Thoracic aorta (tissue), 2 donors: ENCODE data around the gene FOXP1. TPM values are rescaled to one million over a fixed set of nuclear protein-coding genes. Genes with fewer than 3 reads are reported as not detected.

ENCODE experiments used
- ATAC-seq: fragments of 150-250 bp; one replicate; pipeline ENCODE4 v1.8.0; 2017; ENCODE audit warnings: low read depth; ENCODE audit not compliant: insufficient number of reproducible peaks, low FRiP score
- DNase-seq: peaks from one replicate; pipeline ENCODE4 v3.0.0-alpha.2; 2020; ENCODE audit warnings: low spot score
- H3K27ac ChIP-seq, 2 donors: fragments of 200-600 bp; sonication (generic); 1 replicate in 1 of 2; 2 replicates in 1 of 2; pipeline ENCODE4 v1.5.1; 2016; ENCODE audit warnings: mild to moderate bottlenecking in 2 of 2, moderate library complexity in 2 of 2
- H3K27me3 ChIP-seq: fragments of 200-600 bp; sonication (generic); replicated peaks from 2 replicates; pipeline ENCODE4 v1.6.0; 2016; ENCODE audit warnings: mild to moderate bottlenecking; ENCODE audit not compliant: insufficient read depth
- H3K36me3 ChIP-seq: fragments of 200-600 bp; sonication (generic); one replicate; pipeline ENCODE4 v1.5.1; 2016
- H3K4me1 ChIP-seq, 2 donors: fragments of 200-600 bp; sonication (generic); 1 replicate in 1 of 2; 2 replicates in 1 of 2; pipeline versions ENCODE4 v1.5.1 to v1.6.0; 2016; ENCODE audit warnings: low read depth in 2 of 2, mild to moderate bottlenecking in 1 of 2; ENCODE audit not compliant: control insufficient read depth in 1 of 2
- H3K4me3 ChIP-seq: fragments of 200-600 bp; sonication (generic); 2 replicates; pipeline ENCODE4 v1.5.1; 2016; ENCODE audit warnings: mild to moderate bottlenecking
- H3K9me3 ChIP-seq: fragments of 200-600 bp; sonication (generic); 2 replicates; pipeline ENCODE4 v1.5.1; 2016
- CTCF ChIP-seq: fragments of 200-600 bp; sonication (generic); IDR thresholded peaks from one replicate; pipeline ENCODE4 v1.5.1; 2019; ENCODE audit warnings: antibody characterized with exemption
- total RNA-seq, 2 donors: library from RNA; depleted of rRNA; stranded (reverse); fragments of >200 nt; gene quantifications; one replicate each; pipeline versions ENCODE4 v1.1.0 to v1.2.3, GENCODE V29; 2016

Gene FOXP1
- total RNA-seq, 2 donors from 2014 or later, result 176 to 255 TPM

GRCh38 chr3:71388535-71389120 is 194.9 kb downstream of the FOXP1 start:
- DNase-seq (no peak), ATAC-seq (no peak)
- H3K36me3 ChIP-seq, result no peaks in the 10 kb centered on the region
- H3K4me3 ChIP-seq, result no peak overlapping the region
- H3K9me3 ChIP-seq, result no peaks in the 10 kb centered on the region
- no peak overlapping the region for H3K27ac ChIP-seq
- H3K27me3 ChIP-seq, result no peaks in the 10 kb centered on the region
- H3K4me1 ChIP-seq, result peaks cover 23 to 35% of the 10 kb centered on the region in 2 donors
- no peak for TF ChIP-seq CTCF

GRCh38 chr3:71387586-71387985 is 195.9 kb downstream of the FOXP1 start:
- H3K4me1 ChIP-seq, result peaks cover 23 to 35% of the 10 kb centered on the region in 2 donors

GRCh38 chr3:71384837-71385716 is 198.5 kb downstream of the FOXP1 start:
- Histone ChIP-seq H3K4me3 (no peak overlapping the region), H3K36me3 (no peaks in the 10 kb centered on the region), H3K9me3 (no peaks in the 10 kb centered on the region), H3K4me1 (peaks cover 22 to 38% of the 10 kb centered on the region in 2 donors), H3K27ac (no peak overlapping the region), H3K27me3 (no peaks in the 10 kb centered on the region)
- TF ChIP-seq CTCF, result no peak
- DNase-seq (no peak), ATAC-seq (no peak)

More at GRCh38 chr3:71387586-71387985, 195.9 kb downstream of the FOXP1 start:
- no peak overlapping the region for H3K4me3 ChIP-seq
- no peaks in the 10 kb centered on the region for H3K27me3 ChIP-seq
- ATAC-seq (no peak), DNase-seq (no peak)
- H3K27ac ChIP-seq, result no peak overlapping the region
- TF ChIP-seq CTCF, result no peak
- H3K36me3 ChIP-seq, result no peaks in the 10 kb centered on the region
- H3K9me3 ChIP-seq, result no peaks in the 10 kb centered on the region

GRCh38 chr3:71384388-71384787 is 199.1 kb downstream of the FOXP1 start:
- Histone ChIP-seq H3K9me3 (no peaks in the 10 kb centered on the region), H3K27me3 (no peaks in the 10 kb centered on the region), H3K27ac (no peak overlapping the region), H3K36me3 (no peaks in the 10 kb centered on the region), H3K4me1 (peaks cover 22 to 38% of the 10 kb centered on the region in 2 donors), H3K4me3 (no peak overlapping the region)
- TF ChIP-seq CTCF, result no peak
- DNase-seq (no peak), ATAC-seq (no peak)

- peak; percentile 11 for DNase-seq
- Histone ChIP-seq H3K4me3 (peak overlapping the region; percentile 13), H3K27ac (peak overlapping the region; percentile 1 to 53), H3K27me3 (no peaks in the 10 kb centered on the region), H3K4me1 (peaks cover 17 to 66% of the 10 kb centered on the region in 2 donors), H3K36me3 (no peaks in the 10 kb centered on the region), H3K9me3 (no peaks in the 10 kb centered on the region)
- peak; percentile 70 for ATAC-seq
- TF ChIP-seq CTCF, result peak; percentile 45
These were observed 203.4 kb downstream of the FOXP1 start for GRCh38 chr3:71380096-71380495.
